Mesothelial cell of epicardium (in vitro differentiated cells): ENCODE measurements around the gene SOX6. TPM values are rescaled to one million over a fixed set of nuclear protein-coding genes. Genes with fewer than 3 reads are reported as not detected.

Experiments
- DNase-seq, 2 experiments: peaks; one replicate each; pipeline ENCODE4 v3.0.0; 2021; ENCODE audit warnings: low spot score in 2 of 2; ENCODE audit not compliant: unreplicated experiment in 2 of 2
- H3K27ac Mint-ChIP-seq: 2 replicates; pipeline ENCODE4 v1.8.0; 2021; ENCODE audit warnings: mixed read lengths
- H3K27me3 Mint-ChIP-seq: 2 replicates; pipeline ENCODE4 v1.8.0; 2021; ENCODE audit warnings: low read depth, mixed read lengths
- H3K36me3 Mint-ChIP-seq: 2 replicates; pipeline ENCODE4 v1.8.0; 2021; ENCODE audit warnings: mixed read lengths
- H3K4me1 Mint-ChIP-seq: 2 replicates; pipeline ENCODE4 v1.8.0; 2021; ENCODE audit warnings: mixed read lengths
- H3K4me3 Mint-ChIP-seq: 2 replicates; pipeline ENCODE4 v1.8.0; 2021; ENCODE audit warnings: mild to moderate bottlenecking, moderate library complexity, mixed read lengths
- H3K9me3 Mint-ChIP-seq: 2 replicates; pipeline ENCODE4 v1.8.0; 2021; ENCODE audit warnings: mixed read lengths
- total RNA-seq: library from RNA; stranded (reverse); gene quantifications from 3 replicates; pipeline ENCODE4 v1.2.1, GENCODE V29; 2021
- TF ChIP-seq, protein P1 (sequence below): fragments of 200-600 bp; sonication (generic); IDR thresholded peaks from one replicate; pipeline ENCODE4 v1.5.0; 2021; ENCODE audit warnings: antibody characterized with exemption; ENCODE audit not compliant: unreplicated experiment

The SOX6 gene
- total RNA-seq, 1 donor from 2014 or later = 46.4 TPM

DNA sequence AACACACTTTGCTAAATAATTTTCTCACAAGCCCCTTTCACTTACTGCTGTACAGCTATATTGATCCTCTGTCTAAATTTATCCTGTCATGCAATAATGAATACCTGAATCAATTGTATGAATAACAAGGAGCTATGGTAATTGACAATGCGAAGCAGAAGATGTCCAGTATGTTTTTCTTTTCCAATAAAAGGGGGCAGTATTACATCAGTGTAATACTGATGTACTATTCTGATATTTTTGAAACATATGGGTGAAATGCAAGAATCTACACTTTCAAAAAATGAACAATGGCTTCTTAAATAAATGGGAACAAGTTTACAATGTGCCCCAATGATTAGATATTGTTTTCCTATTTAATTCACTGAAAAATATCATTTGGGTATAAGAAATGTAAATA lies 315.1 kb downstream of the SOX6 start:
- no peaks in the 10 kb centered on the region for H3K9me3 Mint-ChIP-seq
- H3K36me3 Mint-ChIP-seq = peaks cover 4% of the 10 kb centered on the region
- no peak overlapping the region for H3K4me3 Mint-ChIP-seq
- no peak overlapping the region for H3K27ac Mint-ChIP-seq
- no peak for DNase-seq
- TF ChIP-seq, protein P1, sequence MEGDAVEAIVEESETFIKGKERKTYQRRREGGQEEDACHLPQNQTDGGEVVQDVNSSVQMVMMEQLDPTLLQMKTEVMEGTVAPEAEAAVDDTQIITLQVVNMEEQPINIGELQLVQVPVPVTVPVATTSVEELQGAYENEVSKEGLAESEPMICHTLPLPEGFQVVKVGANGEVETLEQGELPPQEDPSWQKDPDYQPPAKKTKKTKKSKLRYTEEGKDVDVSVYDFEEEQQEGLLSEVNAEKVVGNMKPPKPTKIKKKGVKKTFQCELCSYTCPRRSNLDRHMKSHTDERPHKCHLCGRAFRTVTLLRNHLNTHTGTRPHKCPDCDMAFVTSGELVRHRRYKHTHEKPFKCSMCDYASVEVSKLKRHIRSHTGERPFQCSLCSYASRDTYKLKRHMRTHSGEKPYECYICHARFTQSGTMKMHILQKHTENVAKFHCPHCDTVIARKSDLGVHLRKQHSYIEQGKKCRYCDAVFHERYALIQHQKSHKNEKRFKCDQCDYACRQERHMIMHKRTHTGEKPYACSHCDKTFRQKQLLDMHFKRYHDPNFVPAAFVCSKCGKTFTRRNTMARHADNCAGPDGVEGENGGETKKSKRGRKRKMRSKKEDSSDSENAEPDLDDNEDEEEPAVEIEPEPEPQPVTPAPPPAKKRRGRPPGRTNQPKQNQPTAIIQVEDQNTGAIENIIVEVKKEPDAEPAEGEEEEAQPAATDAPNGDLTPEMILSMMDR = no peak
- H3K27me3 Mint-ChIP-seq = no peaks in the 10 kb centered on the region
- H3K4me1 Mint-ChIP-seq = no peaks in the 10 kb centered on the region

DNA sequence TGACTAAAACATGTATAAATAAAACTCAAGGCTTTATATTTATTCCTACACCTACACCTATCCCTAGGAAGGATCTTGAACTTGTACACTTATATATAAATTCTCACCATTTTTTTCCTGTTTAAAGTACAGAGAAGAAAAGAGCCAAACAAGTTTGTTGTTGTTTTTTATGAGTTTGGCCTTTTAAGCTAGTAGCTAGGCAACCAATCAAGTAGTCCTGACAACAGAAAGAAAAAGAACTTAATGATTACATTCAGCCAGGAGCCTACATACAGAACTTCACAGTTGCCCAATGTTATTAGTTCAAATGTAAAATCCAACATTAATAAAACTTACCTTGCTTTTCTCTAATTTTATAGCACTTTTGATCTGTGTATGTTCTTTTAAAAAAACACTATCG lies 316.2 kb downstream of the SOX6 start:
- TF ChIP-seq, protein P1 = no peak
- no peak for DNase-seq
- Mint-ChIP-seq H3K27me3 (no peaks in the 10 kb centered on the region), H3K4me3 (no peak overlapping the region), H3K4me1 (no peaks in the 10 kb centered on the region), H3K36me3 (peaks cover 4% of the 10 kb centered on the region), H3K9me3 (no peaks in the 10 kb centered on the region), H3K27ac (no peak overlapping the region)

DNA sequence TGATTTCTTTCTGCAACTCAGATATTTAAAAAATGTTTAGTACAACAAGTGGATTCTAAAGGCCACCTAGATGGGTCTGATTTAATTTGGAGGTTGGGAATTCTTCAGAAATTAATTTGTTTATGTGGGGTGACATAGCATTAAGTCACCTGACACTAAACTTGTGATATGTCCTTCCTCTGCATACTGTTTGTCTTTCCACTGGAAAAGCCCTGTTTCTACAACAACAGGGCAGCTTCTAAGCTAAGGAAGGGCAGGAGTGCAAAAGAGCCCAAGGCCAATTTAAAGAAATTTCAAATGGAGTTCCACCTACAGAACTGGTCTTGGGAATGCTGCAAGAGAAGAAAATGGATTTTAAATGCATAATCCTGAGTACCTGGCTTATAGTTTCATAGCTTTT lies 319.2 kb downstream of the SOX6 start:
- no peaks in the 10 kb centered on the region for H3K27me3 Mint-ChIP-seq

DNA sequence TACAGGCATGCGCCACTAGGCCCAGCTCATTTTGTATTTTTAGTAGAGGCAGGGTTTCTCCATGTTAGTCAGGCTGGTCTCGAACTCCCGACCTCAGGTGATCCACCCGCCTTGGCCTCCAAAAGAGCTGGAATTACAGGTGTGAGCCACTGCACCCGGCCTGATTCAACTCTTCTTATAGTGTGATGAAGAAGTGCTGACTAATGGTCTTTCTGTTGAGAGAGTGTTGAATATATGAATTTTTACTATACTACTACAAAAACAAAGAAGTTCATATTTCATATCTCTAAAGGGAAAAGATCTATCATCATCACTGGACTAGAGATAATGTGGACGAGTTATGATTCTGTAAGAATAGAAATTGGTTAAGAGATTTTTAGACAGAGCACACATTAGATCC lies 320.1 kb downstream of the SOX6 start:
- TF ChIP-seq, protein P1 = no peak
- H3K9me3 Mint-ChIP-seq = no peaks in the 10 kb centered on the region
- DNase-seq = no peak
- peaks cover 4% of the 10 kb centered on the region for H3K4me1 Mint-ChIP-seq
- H3K27me3 Mint-ChIP-seq = no peaks in the 10 kb centered on the region
- no peak overlapping the region for H3K27ac Mint-ChIP-seq
- no peak overlapping the region for H3K4me3 Mint-ChIP-seq
- no peaks in the 10 kb centered on the region for H3K36me3 Mint-ChIP-seq

More for the DNA sequence above, 319.2 kb downstream of the SOX6 start:
- Mint-ChIP-seq H3K9me3 (no peaks in the 10 kb centered on the region), H3K27ac (no peak overlapping the region), H3K36me3 (no peaks in the 10 kb centered on the region), H3K4me3 (no peak overlapping the region), H3K4me1 (no peaks in the 10 kb centered on the region)
- TF ChIP-seq, protein P1 = no peak
- no peak for DNase-seq

DNA sequence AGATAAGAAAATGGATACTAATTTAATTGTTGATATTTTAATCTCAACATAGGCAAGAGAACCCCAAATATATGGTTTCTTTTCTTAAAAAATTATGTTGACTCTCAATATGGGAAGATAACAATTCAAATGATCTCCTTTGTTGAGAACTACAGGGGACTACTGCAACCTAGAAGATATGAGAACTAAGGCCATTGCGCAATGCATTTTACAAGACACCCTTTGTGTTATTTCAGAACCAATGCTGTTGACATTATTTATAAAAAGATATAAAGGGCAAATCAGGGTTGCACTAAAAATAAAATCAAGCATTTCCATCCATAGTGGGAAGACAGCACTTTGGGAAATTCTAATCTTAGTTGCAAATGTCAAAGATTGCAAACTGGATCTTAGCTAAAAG lies 322.3 kb downstream of the SOX6 start:
- no peaks in the 10 kb centered on the region for H3K27me3 Mint-ChIP-seq
- H3K36me3 Mint-ChIP-seq = no peaks in the 10 kb centered on the region
- H3K27ac Mint-ChIP-seq = no peak overlapping the region
- peaks cover 4% of the 10 kb centered on the region for H3K4me1 Mint-ChIP-seq
- DNase-seq = no peak
- H3K4me3 Mint-ChIP-seq = no peak overlapping the region
- no peaks in the 10 kb centered on the region for H3K9me3 Mint-ChIP-seq
- TF ChIP-seq, protein P1 = no peak

DNA sequence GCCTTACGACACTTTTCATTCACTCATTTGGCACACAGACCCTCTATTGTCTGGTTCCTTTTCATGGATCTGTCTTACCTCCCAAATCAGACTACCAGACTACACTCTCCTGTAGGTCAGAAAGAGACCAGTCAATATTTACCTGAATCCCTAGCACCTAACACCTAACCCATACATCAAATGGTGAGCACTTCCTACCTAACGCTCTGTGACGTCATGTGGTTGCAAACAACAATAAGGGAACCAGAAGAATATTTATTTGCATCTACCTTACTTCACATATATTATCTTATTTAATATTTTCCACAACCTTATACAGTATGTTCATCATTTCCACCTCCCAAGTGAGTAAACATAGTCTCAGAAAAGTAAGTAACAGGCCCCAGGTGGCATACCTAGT lies 323.4 kb downstream of the SOX6 start:
- H3K36me3 Mint-ChIP-seq = no peaks in the 10 kb centered on the region
- TF ChIP-seq, protein P1 = no peak
- H3K27me3 Mint-ChIP-seq = no peaks in the 10 kb centered on the region
- peaks cover 10% of the 10 kb centered on the region for H3K4me1 Mint-ChIP-seq
- no peak for DNase-seq
- H3K4me3 Mint-ChIP-seq = no peak overlapping the region
- no peaks in the 10 kb centered on the region for H3K9me3 Mint-ChIP-seq
- no peak overlapping the region for H3K27ac Mint-ChIP-seq
